Activated naive CD4-positive, alpha-beta T cell treated with anti-CD3 and anti-CD28 coated beads, Interleukin-2, amount 50 U/mL, for 72 hours (primary cell): ENCODE results near the gene PPIL1. TPM values are rescaled to one million over a fixed set of nuclear protein-coding genes. Genes with fewer than 3 reads are reported as not detected.

Experiments
- ATAC-seq, 2 donors: fragments of 150-1000 bp; cut with Tn5 transposase; 2 replicates each; pipeline ENCODE4 v1.10.0; 2021; ENCODE audit warnings: mild to moderate bottlenecking in 2 of 2, moderate library complexity in 2 of 2
- DNase-seq, 2 donors: peaks; one replicate each; pipeline ENCODE4 v3.0.0; 2021 to 2022; ENCODE audit warnings: low spot score in 2 of 2
- H3K27ac Mint-ChIP-seq, 2 donors: one replicate each; pipeline ENCODE4 v1.8.0; 2022; ENCODE audit warnings: mild to moderate bottlenecking in 2 of 2, mixed read lengths in 2 of 2
- H3K36me3 Mint-ChIP-seq, 2 donors: one replicate each; pipeline ENCODE4 v1.8.0; 2022; ENCODE audit warnings: mixed read lengths in 2 of 2
- H3K9me3 Mint-ChIP-seq, 2 donors: one replicate each; pipeline ENCODE4 v1.8.0; 2022; ENCODE audit warnings: mixed read lengths in 2 of 2
- total RNA-seq, 2 donors: library from RNA; stranded (reverse); gene quantifications; one replicate each; pipeline ENCODE4 v1.2.3, GENCODE V29; 2022

The PPIL1 gene
- total RNA-seq, 2 donors from 2014 or later = 23.4 to 44.3 TPM

GRCh38 chr6:36865835-36866234, 8.8 kb downstream of the PPIL1 start:
- Mint-ChIP-seq H3K36me3 (peaks cover 47 to 59% of the 10 kb centered on the region in 2 donors), H3K9me3 (no peaks in the 10 kb centered on the region), H3K27ac (peak overlapping the region; percentile 45 to 88)
- ATAC-seq = no peak
- DNase-seq = no peak

- Mint-ChIP-seq H3K36me3 (peaks cover 45 to 46% of the 10 kb centered on the region in 2 donors), H3K27ac (peak overlapping the region; percentile 17 to 29), H3K9me3 (no peaks in the 10 kb centered on the region)
- no peak for DNase-seq
- no peak for ATAC-seq
Observed at GRCh38 chr6:36863670-36864540, 10.7 kb downstream of the PPIL1 start.

GRCh38 chr6:36862848-36863382, 11.7 kb downstream of the PPIL1 start:
- DNase-seq (no peak), ATAC-seq (no peak)
- peaks cover 40 to 42% of the 10 kb centered on the region in 2 donors for H3K36me3 Mint-ChIP-seq
- peak overlapping the region; percentile 16 to 29 for H3K27ac Mint-ChIP-seq
- H3K9me3 Mint-ChIP-seq = no peaks in the 10 kb centered on the region

GRCh38 chr6:36862164-36862847, 12.3 kb downstream of the PPIL1 start:
- ATAC-seq (no peak), DNase-seq (no peak)
- Mint-ChIP-seq H3K9me3 (no peaks in the 10 kb centered on the region), H3K27ac (peak overlapping the region in 1 of 2 donors; percentile 58), H3K36me3 (peaks cover 33 to 36% of the 10 kb centered on the region in 2 donors)

- no peak overlapping the region for H3K27ac Mint-ChIP-seq
- ATAC-seq = no peak
- peaks cover 25 to 29% of the 10 kb centered on the region in 2 donors for H3K36me3 Mint-ChIP-seq
- H3K9me3 Mint-ChIP-seq = no peaks in the 10 kb centered on the region
- no peak for DNase-seq
Observed at GRCh38 chr6:36860126-36860525, 14.5 kb downstream of the PPIL1 start.

GRCh38 chr6:36858407-36858981, 16.1 kb downstream of the PPIL1 start:
- no peak overlapping the region for H3K27ac Mint-ChIP-seq

GRCh38 chr6:36857325-36857724, 17.3 kb downstream of the PPIL1 start:
- H3K27ac Mint-ChIP-seq = no peak overlapping the region
- H3K36me3 Mint-ChIP-seq = peaks cover 15 to 25% of the 10 kb centered on the region in 2 donors
- H3K9me3 Mint-ChIP-seq = no peaks in the 10 kb centered on the region
- DNase-seq (no peak), ATAC-seq (no peak)

More at GRCh38 chr6:36858407-36858981, 16.1 kb downstream of the PPIL1 start:
- DNase-seq (no peak), ATAC-seq (no peak)
- H3K36me3 Mint-ChIP-seq = peaks cover 18% of the 10 kb centered on the region in 2 donors
- no peaks in the 10 kb centered on the region for H3K9me3 Mint-ChIP-seq

GRCh38 chr6:36856277-36856676, 18.3 kb downstream of the PPIL1 start:
- Mint-ChIP-seq H3K9me3 (no peaks in the 10 kb centered on the region), H3K36me3 (peaks cover 22 to 32% of the 10 kb centered on the region in 2 donors), H3K27ac (peak overlapping the region in 1 of 2 donors; percentile 56)
- DNase-seq (no peak), ATAC-seq (no peak)

- Mint-ChIP-seq H3K36me3 (peaks cover 27 to 38% of the 10 kb centered on the region in 2 donors), H3K9me3 (no peaks in the 10 kb centered on the region), H3K27ac (no peak overlapping the region)
- DNase-seq = no peak
- ATAC-seq = no peak
Observed at GRCh38 chr6:36855750-36856149, 18.9 kb downstream of the PPIL1 start.

- no peak for ATAC-seq
- Mint-ChIP-seq H3K36me3 (peaks cover 36 to 41% of the 10 kb centered on the region in 2 donors), H3K9me3 (no peaks in the 10 kb centered on the region), H3K27ac (peak overlapping the region; percentile 60 to 81)
- no peak for DNase-seq
Observed at GRCh38 chr6:36853325-36853724, 21.3 kb downstream of the PPIL1 start.

GRCh38 chr6:36852481-36853147, 22.0 kb downstream of the PPIL1 start:
- no peak for DNase-seq
- ATAC-seq = no peak
- Mint-ChIP-seq H3K36me3 (peaks cover 36 to 41% of the 10 kb centered on the region in 2 donors), H3K27ac (peak overlapping the region; percentile 60 to 81), H3K9me3 (no peaks in the 10 kb centered on the region)

- DNase-seq = no peak
- Mint-ChIP-seq H3K9me3 (no peaks in the 10 kb centered on the region), H3K27ac (peak overlapping the region in 1 of 2 donors; percentile 37), H3K36me3 (peaks cover 35 to 41% of the 10 kb centered on the region in 2 donors)
- no peak for ATAC-seq
Observed at GRCh38 chr6:36851626-36852025, 23.0 kb downstream of the PPIL1 start.

GRCh38 chr6:36851149-36851614, 23.4 kb downstream of the PPIL1 start:
- Mint-ChIP-seq H3K36me3 (peaks cover 30 to 41% of the 10 kb centered on the region in 2 donors), H3K9me3 (no peaks in the 10 kb centered on the region), H3K27ac (no peak overlapping the region)
- ATAC-seq (no peak), DNase-seq (peak in 1 of 2 donors; percentile 41)

GRCh38 chr6:36850021-36850420, 24.6 kb downstream of the PPIL1 start:
- DNase-seq = no peak
- H3K9me3 Mint-ChIP-seq = no peaks in the 10 kb centered on the region
- no peak for ATAC-seq
- H3K36me3 Mint-ChIP-seq = peaks cover 29 to 41% of the 10 kb centered on the region in 2 donors
- H3K27ac Mint-ChIP-seq = no peak overlapping the region

GRCh38 chr6:36848658-36849441, 25.8 kb downstream of the PPIL1 start:
- no peak for DNase-seq
- peaks cover 29 to 35% of the 10 kb centered on the region in 2 donors for H3K36me3 Mint-ChIP-seq
- no peak for ATAC-seq
- H3K9me3 Mint-ChIP-seq = no peaks in the 10 kb centered on the region
- peak overlapping the region in 1 of 2 donors; percentile 32 for H3K27ac Mint-ChIP-seq
